SK-N-DZ (cell line): ENCODE measurements around the gene NANOS2.
"Not testable (repeated sequence)": the region's sequence is repeated elsewhere in the genome, so short reads cannot be mapped to it uniquely, and the experiment has no call there.

Experiments used
- DNase-seq: peaks from one replicate; pipeline ENCODE4 v3.0.0-alpha.2; 2015; ENCODE audit warnings: low spot score

Gene NANOS2

DNA sequence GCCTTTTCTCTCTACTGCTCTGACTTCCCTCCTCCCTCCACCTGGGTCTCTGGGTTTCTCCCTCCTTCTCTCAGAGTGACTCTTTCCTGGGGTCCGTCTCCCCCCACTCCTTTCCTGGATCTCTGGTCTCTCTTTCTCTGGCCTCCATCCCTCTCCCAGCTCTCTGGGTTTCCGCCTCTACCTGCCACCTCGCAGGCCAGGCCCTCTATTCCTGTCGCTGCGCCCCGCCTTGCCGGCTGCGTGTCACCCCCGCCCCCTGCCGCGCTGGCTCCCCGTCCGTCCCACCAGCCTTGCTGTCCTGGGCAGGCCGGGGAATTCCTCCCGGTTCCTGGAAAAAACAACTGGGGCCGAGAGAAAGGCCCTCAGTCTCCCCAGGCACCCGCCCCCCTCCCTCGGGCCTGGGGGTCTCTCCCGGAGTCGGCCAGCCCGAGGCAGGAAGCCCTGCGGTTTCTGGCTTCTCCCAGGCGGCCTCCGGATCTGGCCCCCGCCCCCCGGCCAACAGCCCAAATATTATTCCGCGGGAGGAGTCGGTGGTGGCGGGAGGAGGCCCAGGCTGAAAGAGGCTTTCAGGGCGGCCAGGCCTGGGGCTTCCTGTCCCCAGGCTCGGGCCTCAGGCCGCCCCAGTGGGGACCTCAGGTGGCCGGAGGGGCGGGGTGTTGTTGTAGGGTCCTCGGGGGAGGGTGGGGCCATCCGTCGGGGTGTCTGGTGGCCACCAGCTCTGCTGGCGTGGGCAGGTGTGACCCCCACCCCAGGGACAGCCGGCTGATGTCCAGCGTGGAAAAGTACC lies 38.0 kb downstream of the NANOS2 start:
- no peak for DNase-seq

DNA sequence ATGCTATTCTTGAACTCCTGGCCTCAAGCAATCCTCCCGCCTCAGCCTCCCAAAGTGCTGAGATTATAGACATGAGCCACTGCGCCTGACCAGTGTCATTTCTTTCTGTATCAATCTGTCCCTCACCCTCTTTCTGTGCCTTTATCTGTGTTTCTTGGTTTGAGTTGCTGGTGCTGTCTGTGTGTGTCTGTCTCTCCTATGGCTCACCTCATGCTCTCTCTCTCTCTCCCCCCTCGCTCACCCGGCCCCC lies 38.5 kb downstream of the NANOS2 start:
- DNase-seq = no peak

DNA sequence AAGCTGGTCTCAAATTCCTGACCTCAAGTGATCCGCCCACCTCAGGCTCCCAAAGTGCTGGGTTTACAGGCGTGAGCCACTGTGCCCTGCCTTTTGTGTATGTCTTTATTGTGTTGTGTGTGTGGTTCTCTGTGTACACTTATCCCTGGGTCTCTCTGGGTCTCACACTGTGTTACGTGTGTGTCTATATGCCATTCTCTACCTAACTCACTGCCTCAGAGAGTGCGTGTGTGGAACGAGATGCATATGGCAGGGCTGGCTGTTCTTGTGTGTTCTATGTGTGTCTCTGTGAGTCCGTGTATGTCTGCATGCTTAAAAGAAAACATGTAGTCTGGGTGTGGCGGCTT lies 40.0 kb downstream of the NANOS2 start:
- DNase-seq = no peak

DNA sequence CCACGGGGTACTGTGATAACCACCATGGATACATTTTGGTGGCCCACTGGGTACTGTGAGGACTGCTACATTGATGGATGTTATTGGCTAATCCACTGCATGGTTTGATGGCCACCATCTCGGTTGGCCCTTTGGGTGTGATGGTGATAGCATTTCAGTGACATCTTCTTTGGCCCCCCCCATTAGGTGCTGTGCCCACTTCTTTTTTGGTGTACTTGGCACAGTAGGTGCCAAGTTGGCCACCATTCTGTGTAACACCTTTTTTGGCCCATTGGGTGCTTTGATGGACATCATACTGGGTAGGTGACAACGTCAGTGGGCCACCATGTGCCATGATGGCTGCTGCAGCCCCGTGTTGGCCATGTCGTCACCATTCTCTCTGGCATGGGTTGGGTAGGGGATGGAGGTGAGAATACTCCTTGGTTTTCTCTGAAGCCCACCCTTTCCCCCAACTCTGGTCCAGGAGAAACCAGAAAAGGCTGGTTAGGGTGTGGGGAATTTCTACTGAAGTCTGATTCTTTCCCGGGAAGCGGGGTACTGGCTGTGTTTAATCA lies 41.3 kb downstream of the NANOS2 start:
- DNase-seq = no peak

DNA sequence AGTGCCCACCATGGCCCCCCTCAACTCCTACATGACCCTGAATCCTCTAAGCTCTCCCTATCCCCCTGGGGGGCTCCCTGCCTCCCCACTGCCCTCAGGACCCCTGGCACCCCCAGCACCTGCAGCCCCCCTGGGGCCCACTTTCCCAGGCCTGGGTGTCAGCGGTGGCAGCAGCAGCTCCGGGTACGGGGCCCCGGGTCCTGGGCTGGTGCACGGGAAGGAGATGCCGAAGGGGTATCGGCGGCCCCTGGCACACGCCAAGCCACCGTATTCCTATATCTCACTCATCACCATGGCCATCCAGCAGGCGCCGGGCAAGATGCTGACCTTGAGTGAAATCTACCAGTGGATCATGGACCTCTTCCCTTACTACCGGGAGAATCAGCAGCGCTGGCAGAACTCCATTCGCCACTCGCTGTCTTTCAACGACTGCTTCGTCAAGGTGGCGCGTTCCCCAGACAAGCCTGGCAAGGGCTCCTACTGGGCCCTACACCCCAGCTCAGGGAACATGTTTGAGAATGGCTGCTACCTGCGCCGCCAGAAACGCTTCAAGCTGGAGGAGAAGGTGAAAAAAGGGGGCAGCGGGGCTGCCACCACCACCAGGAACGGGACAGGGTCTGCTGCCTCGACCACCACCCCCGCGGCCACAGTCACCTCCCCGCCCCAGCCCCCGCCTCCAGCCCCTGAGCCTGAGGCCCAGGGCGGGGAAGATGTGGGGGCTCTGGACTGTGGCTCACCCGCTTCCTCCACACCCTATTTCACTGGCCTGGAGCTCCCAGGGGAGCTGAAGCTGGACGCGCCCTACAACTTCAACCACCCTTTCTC lies 42.3 kb downstream of the NANOS2 start:
- DNase-seq = no peak

DNA sequence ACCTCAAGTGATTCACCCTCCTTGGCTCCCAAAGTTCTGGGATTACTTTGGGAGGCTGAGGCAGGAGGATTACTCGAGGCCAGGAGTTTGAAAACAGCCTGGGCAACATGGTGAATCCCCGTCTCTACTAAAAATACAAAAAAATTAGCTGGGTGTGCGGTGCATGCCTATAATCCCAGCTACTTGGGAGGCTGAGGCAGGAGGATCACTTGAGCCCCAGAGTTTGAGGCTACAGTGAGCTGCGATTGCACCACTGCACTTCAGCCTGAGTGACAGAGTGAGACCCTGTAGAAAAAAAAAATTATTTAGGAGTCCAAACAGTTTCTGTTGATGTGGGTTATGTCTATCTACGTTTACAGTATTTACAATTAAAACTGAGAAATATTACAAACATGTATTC lies 43.8 kb downstream of the NANOS2 start:
- no peak for DNase-seq

DNA sequence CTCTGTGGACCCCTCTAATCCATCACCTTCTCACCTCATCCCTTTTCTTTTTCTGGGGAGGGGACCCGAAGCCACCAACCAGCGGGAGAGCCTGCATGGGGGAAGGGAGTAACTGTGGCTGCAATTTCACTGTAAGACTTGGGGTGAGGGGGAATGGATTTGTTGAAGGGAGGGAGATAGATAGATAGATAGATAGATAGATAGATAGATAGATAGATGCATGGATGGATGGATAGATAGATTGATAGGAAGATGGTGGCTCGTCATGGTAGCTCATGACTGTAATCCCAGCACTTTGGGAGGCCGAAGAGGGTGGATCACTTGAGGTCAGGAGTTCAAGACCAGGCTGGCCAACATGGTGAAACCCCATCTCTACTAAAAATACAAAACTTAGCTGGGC lies 47.3 kb downstream of the NANOS2 start:
- not testable (repeated sequence) for DNase-seq

DNA sequence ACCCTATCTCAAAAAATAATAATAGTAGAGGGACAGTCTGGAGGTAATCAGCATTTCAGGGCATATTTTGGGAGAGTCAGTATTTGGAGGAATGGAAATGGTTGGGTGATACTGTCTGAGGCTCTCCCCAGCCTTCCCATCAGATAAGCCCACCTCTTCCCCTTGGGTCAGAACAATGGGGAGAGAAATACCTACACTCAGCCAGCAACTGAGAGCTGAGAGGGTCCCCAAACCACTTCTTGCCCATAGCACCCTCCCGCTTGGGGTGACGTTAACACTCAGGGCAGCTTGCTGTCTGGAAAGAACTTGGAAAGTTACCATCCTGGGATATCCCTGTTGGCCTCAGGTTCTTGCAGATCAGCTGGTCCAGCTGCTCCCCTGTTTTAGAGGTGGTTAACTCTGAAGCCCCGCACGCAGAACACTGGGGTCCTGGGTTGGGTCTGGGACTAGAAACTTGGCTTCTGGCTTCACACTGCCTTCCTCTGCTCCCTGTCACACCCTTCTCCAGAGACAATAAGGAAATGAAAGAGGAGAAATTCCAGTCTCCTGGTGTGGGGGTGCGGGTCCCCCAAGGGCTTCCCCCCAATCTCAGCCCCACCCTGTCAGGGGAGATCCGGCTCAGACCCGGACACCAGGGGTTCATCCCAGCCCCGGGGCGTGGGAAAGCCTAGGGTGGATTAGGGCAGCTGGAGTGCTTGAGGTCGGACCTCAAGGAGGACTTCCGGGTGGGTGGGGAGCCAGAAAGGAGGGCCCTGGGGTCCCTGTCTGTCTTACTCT lies 48.0 kb downstream of the NANOS2 start:
- DNase-seq = no peak

DNA sequence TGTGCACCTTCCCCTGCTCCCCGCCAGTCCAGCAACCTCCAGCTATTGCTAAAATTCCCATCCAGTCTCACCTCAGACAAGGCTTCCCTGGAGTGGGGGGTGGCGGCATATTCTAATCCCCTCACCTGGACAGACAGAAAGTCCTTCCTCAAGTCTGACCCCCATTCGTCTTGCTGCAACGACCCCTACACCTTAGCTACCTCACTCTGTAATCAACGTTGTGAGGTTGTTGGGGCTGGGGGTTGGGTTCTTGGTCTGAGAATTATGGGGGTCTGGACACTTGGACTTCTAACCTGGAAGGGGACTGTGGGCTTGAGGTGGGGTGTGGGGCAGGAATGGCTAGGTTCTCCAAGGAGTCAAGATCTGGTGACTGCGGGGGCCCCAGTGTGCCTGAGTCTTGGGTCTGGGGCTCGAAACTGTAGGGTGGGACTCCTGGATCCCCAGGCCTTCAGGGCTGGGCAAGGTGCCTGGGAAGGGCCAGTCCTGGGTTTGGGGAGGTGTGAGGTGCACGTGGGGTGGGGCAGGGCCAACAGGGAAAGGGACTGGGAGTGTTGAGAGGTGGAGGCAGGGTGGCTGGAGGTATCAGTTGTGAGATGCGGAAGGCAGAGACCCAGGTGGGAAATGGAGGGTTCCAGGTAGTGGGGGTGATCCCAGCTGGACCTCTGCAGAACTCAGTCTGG lies 49.2 kb downstream of the NANOS2 start:
- DNase-seq = no peak

DNA sequence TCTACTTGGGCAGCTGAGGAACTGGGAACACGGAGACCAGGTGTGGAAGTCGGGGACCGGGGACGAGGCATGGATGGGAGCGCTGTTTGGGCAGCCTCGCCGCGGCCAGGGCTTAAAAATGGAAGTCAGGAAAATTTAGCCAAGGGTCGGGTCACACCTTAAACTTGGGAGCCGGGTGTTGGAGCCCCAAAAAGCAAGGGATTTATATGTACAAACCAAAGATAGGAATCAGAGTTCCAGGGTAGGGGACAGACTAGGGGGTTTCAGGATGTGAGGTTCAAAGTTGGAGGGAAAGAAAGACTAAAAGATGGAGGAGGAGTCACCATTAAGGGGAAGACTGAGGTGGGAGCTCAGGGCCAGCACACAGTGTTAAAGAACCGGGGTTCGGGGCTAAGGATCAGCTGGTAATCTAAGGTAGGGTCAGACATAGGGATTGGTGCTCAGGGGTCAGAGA lies 49.9 kb downstream of the NANOS2 start:
- DNase-seq = no peak

DNA sequence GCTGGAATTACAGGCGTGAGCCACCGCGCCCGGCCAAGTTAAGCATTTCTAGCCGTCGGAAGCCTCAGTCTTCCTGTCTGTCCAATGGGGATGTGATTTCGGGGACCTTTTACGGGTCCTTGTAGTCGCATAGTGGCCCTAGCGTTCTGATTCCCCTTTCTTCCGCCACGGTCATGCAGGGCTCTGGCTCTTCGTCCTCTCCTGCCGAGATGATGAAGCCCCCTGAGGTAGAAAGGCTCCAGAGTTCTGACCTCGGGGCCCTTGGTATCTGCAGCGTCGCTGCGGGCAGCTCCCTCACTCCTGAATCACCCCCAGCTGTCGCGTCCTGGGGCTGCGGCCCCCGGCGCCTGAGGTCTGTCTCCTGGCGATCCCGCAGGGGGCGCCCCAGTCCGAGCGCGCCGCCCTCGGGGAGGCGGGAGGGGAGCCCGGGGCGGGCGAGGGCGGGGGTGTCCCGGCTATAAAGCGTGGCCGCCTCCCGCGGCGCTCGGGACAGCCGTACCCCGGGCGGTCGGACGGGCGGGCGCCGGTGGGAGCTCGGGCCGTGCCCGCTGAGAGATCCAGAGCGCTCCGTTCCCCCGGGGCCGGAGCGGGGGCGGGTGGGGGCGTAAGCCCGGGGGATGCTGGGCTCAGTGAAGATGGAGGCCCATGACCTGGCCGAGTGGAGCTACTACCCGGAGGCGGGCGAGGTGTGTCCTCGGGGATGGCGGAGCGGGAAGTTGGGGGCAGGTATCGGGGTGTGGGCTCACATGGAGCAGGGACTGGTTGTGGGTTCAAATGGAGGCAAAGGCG lies 50.5 kb downstream of the NANOS2 start, which contains the start of gene FOXA3:
Gene FOXA3, plus strand, starts transcription at position 487 of the 789 bp plus-strand sequence. Its CDS starts 131 bp downstream, at position 618.
- no peak for DNase-seq

DNA sequence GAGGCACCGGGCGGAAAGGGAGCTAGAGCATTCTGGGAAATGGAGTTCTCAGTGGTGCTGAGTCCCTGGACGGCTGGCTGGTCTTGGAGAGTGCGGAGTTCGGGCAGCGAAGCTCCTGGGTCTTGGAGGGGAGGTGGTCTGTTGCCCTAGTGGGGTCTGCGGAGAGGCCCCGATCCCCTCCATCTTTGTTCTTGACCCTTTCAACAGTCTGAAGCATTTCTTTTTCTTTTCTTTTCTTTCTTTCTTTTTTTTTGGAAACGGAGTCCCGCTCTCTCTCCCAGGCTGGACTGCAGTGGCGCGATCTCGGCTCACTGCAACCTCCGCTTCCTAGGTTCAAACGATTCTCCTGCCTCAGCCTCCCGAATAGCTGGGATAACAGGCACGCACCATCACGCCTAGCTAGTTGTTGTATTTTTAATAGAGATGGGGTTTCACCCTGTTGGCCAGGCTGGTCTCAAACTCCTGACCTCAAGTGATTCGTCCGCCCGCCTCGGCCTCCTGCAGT lies 51.2 kb downstream of the NANOS2 start:
- no peak for DNase-seq
